GM18526 (cell line): ENCODE measurements around the gene FOXC2.

Source experiments
- POLR2A ChIP-seq: IDR thresholded peaks from 3 replicates; pipeline ENCODE4 v1.6.1; 2011; ENCODE audit not compliant: insufficient read length; ENCODE audit errors: extremely low read depth

The FOXC2 gene

GRCh38 chr16:86558355-86559193 is 8.1 kb upstream of the FOXC2 start:
- TF ChIP-seq POLR2A, result no peak

- no peak for TF ChIP-seq POLR2A
Observed at GRCh38 chr16:86559802-86560305, 6.8 kb upstream of the FOXC2 start.

- TF ChIP-seq POLR2A, result no peak
Observed at GRCh38 chr16:86562356-86562755, 4.3 kb upstream of the FOXC2 start.

- no peak for TF ChIP-seq POLR2A
Observed at GRCh38 chr16:86563469-86564345, 2.9 kb upstream of the FOXC2 start.

GRCh38 chr16:86565181-86565631 is 1.4 kb upstream of the FOXC2 start:
- TF ChIP-seq POLR2A, result no peak

GRCh38 chr16:86565644-86566511 is 751 bp upstream of the FOXC2 start:
- TF ChIP-seq POLR2A, result no peak

DNA sequence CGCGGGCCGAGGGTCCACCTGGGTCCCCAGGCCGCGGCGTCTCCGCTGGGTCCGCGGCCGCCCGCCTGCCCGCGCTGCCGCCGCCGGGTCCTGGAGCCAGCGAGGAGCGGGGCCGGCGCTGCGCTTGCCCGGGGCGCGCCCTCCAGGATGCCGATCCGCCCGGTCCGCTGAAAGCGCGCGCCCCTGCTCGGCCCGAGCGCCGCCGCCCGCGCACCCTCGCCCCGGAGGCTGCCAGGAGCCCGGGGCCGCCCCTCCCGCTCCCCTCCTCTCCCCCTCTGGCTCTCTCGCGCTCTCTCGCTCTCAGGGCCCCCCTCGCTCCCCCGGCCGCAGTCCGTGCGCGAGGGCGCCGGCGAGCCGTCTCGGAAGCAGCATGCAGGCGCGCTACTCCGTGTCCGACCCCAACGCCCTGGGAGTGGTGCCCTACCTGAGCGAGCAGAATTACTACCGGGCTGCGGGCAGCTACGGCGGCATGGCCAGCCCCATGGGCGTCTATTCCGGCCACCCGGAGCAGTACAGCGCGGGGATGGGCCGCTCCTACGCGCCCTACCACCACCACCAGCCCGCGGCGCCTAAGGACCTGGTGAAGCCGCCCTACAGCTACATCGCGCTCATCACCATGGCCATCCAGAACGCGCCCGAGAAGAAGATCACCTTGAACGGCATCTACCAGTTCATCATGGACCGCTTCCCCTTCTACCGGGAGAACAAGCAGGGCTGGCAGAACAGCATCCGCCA is 504 bp downstream of the FOXC2 start:
- no peak for TF ChIP-seq POLR2A

DNA sequence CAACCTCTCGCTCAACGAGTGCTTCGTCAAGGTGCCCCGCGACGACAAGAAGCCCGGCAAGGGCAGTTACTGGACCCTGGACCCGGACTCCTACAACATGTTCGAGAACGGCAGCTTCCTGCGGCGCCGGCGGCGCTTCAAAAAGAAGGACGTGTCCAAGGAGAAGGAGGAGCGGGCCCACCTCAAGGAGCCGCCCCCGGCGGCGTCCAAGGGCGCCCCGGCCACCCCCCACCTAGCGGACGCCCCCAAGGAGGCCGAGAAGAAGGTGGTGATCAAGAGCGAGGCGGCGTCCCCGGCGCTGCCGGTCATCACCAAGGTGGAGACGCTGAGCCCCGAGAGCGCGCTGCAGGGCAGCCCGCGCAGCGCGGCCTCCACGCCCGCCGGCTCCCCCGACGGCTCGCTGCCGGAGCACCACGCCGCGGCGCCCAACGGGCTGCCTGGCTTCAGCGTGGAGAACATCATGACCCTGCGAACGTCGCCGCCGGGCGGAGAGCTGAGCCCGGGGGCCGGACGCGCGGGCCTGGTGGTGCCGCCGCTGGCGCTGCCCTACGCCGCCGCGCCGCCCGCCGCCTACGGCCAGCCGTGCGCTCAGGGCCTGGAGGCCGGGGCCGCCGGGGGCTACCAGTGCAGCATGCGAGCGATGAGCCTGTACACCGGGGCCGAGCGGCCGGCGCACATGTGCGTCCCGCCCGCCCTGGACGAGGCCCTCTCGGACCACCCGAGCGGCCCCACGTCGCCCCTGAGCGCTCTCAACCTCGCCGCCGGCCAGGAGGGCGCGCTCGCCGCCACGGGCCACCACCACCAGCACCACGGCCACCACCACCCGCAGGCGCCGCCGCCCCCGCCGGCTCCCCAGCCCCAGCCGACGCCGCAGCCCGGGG is 1.3 kb downstream of the FOXC2 start:
- no peak for TF ChIP-seq POLR2A

DNA sequence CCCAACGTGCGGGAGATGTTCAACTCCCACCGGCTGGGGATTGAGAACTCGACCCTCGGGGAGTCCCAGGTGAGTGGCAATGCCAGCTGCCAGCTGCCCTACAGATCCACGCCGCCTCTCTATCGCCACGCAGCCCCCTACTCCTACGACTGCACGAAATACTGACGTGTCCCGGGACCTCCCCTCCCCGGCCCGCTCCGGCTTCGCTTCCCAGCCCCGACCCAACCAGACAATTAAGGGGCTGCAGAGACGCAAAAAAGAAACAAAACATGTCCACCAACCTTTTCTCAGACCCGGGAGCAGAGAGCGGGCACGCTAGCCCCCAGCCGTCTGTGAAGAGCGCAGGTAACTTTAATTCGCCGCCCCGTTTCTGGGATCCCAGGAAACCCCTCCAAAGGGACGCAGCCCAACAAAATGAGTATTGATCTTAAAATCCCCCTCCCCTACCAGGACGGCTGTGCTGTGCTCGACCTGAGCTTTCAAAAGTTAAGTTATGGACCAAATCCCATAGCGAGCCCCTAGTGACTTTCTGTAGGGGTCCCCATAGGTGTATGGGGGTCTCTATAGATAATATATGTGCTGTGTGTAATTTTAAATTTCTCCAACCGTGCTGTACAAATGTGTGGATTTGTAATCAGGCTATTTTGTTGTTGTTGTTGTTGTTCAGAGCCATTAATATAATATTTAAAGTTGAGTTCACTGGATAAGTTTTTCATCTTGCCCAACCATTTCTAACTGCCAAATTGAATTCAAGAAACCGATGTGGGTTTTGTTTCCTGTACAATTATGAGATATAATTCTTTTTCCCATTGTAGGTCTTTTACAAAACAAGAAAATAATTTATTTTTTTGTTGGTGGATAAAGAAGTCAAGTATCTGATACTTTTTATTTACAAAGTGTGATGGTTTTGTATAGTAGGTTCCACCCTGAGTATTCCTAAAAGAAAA is 2.3 kb downstream of the FOXC2 start:
- TF ChIP-seq POLR2A, result no peak

GRCh38 chr16:86569701-86570447 is 3.2 kb downstream of the FOXC2 start:
- no peak for TF ChIP-seq POLR2A
